BLaER1 (cell line): ENCODE measurements around the gene KIF25.

ENCODE experiments used
- H3K27ac ChIP-seq: shearing (Covaris generic); formaldehyde crosslinking; 2 replicates; pipeline ENCODE4 v1.8.1; 2022
- H3K27me3 ChIP-seq: shearing (Covaris generic); formaldehyde crosslinking; 2 replicates; pipeline ENCODE4 v1.8.1; 2022
- H3K36me3 ChIP-seq: shearing (Covaris generic); formaldehyde crosslinking; 2 replicates; pipeline ENCODE4 v1.8.1; 2022
- H3K4me1 ChIP-seq: shearing (Covaris generic); formaldehyde crosslinking; 2 replicates; pipeline ENCODE4 v1.8.1; 2022
- H3K4me2 ChIP-seq: shearing (Covaris generic); formaldehyde crosslinking; 2 replicates; pipeline ENCODE4 v1.8.1; 2022
- H3K4me3 ChIP-seq: shearing (Covaris generic); formaldehyde crosslinking; 2 replicates; pipeline ENCODE4 v1.8.1; 2022
- H3K9ac ChIP-seq: shearing (Covaris generic); formaldehyde crosslinking; 2 replicates; pipeline ENCODE4 v1.8.1; 2022
- H3K9me3 ChIP-seq: shearing (Covaris generic); formaldehyde crosslinking; 2 replicates; pipeline ENCODE4 v1.8.1; 2022
- H4K20me1 ChIP-seq: shearing (Covaris generic); formaldehyde crosslinking; 2 replicates; pipeline ENCODE4 v1.8.1; 2022
- Cebpa-rat ChIP-seq: shearing (Covaris generic); IDR thresholded peaks from 2 replicates; pipeline ENCODE4 v1.8.1; 2022

Gene KIF25

DNA sequence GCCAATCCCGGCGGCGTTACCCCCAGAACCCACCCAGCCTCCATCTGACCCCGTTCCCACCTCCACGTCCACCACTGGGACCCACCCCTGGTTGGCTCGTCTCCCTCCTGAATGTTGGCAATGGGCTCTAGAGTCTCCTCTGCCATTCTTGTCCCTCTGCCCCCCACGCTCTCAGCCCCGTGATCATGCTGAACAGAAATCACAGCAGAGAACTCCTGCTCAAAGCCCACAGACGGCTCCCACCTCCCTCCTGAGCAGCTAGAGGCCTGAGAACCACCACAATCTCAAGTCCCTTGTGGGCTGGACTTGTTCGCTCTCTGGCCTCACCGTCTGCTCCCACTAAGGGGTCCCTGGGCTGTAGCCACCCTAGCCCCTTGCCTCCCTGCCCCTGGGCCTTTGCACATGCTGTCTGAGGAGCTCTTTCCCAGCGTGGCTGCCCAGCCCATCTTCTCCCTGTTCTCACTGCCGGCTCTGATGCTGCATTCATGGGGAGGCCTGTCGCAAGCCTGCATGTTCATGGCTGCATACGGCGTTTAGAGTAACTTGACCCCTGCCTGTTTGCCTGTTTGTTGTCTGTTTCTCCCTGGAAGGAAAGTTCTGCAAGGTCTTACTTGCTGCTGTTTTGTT, 92.7 kb downstream of the KIF25 start:
- Histone ChIP-seq H3K4me1 (peaks cover 49% of the 10 kb centered on the region), H3K27me3 (no peaks in the 10 kb centered on the region), H3K9me3 (no peaks in the 10 kb centered on the region), H3K36me3 (no peaks in the 10 kb centered on the region), H3K9ac (no peak overlapping the region), H4K20me1 (no peaks in the 10 kb centered on the region), H3K27ac (no peak overlapping the region), H3K4me3 (no peak overlapping the region), H3K4me2 (no peak overlapping the region)
- TF ChIP-seq Cebpa-rat = no peak

DNA sequence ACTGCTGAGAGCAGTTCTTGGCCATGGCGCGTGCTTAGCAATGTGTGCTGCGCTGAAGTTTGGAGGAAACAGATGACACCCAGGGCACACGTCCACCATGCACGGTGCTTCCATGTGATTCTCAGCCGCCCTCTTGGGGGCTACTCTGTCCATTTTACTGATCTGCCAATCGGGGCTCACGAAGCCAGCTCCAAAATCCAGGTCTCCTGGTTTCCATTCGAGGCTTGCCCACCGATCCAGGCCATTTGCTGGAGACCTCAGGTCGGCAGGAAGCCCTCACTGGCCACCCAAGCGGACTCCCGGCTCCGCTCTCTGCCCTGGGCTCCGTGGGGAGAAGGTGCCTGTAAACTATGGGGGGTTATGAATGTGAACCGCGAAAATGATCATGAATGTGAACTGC, 93.2 kb downstream of the KIF25 start:
- Histone ChIP-seq H3K27ac (no peak overlapping the region), H3K27me3 (no peaks in the 10 kb centered on the region), H3K4me2 (no peak overlapping the region), H3K4me3 (no peak overlapping the region), H4K20me1 (no peaks in the 10 kb centered on the region), H3K9ac (no peak overlapping the region), H3K36me3 (no peaks in the 10 kb centered on the region), H3K4me1 (peaks cover 53% of the 10 kb centered on the region), H3K9me3 (no peaks in the 10 kb centered on the region)
- TF ChIP-seq Cebpa-rat = no peak

DNA sequence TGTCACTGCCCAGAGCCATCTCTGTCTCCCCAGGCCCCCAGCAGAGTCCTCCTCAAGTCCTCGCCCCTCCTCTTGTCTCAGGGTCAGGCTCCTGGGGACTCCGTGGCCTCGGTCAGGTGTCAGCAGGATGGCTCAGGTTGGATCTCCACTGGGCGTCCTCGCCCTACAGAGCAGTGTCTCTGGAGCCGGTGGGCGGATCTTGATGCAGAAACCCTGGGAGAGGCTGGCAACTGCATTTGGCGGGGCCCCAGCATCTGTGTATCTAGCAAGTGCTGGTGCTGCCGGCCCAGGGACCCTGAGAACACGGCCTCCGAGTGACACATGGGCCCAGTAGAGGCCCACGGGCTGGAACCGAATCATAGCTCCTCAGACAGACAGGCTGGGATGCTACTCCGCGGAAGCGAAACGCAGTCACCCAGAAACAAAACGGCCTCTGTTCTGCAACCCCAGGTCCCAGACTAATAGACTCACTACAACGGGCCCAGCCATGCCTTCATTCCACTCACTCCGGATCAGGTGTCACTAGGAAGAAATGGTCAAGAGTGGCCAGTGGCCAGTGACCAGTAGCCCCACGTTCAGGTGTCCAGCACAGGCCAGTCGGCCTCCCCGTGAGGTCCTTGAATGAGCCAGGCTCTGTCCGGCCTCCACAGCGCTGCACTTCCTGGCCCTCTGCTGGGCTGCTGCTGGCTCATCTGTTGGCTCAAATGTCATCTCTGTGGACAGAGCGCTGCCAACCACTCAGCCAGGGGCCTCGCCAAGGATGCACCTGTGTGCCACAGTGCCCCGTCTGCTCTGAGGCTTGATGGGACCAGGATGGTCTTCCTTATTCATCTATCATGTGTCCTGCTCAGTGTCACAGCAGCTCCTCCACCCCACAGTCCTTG, 94.2 kb downstream of the KIF25 start:
- Histone ChIP-seq H3K9ac (no peak overlapping the region), H3K4me1 (peaks cover 46% of the 10 kb centered on the region), H3K27me3 (no peaks in the 10 kb centered on the region), H3K27ac (no peak overlapping the region), H3K36me3 (no peaks in the 10 kb centered on the region), H3K4me3 (no peak overlapping the region), H4K20me1 (no peaks in the 10 kb centered on the region), H3K9me3 (no peaks in the 10 kb centered on the region), H3K4me2 (no peak overlapping the region)
- TF ChIP-seq Cebpa-rat = no peak

DNA sequence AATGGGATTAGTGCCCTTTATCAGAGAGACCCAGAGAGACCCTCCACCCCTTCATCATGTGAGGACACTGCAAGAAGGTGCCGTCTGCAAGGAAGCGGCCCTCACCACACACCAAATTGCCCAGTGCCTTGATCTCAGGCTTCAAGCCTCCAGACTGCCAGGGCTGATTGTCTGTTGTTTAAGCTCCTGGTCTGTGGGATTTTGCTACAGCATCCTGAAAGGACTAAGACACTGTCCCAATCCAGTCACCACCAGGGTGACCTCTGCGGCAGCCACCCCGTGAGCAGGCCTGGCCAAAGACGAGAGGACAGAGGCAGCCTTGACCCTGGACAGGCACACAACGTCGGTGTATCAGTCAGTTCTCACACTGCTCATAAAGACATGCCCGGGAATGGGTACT, 95.1 kb downstream of the KIF25 start:
- no peaks in the 10 kb centered on the region for H3K36me3 ChIP-seq
- no peak overlapping the region for H3K4me3 ChIP-seq
- no peak overlapping the region for H3K27ac ChIP-seq
- H4K20me1 ChIP-seq = no peaks in the 10 kb centered on the region
- H3K9me3 ChIP-seq = no peaks in the 10 kb centered on the region
- peaks cover 37% of the 10 kb centered on the region for H3K4me1 ChIP-seq
- no peaks in the 10 kb centered on the region for H3K27me3 ChIP-seq
- H3K9ac ChIP-seq = no peak overlapping the region
- no peak overlapping the region for H3K4me2 ChIP-seq
- TF ChIP-seq Cebpa-rat = no peak

DNA sequence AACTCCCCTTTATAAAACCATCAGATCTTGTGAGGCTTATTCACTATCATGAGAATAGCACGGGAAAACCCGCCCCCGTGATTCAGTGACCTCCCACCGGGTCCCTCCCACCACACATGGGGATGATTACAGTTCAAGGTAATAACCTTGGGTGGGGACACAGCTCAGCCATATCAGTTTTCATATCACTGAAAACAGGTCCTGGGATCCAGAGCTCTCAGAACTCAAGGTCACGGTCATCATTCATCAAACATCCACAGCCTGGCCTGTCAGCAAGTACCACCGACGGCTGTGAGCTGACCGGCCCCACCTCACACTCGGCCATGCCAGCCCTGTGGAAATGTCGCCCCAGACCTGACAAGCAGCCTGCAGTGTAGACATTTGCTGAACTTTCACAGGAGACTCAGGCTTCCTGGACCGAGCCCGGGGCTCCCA, 95.6 kb downstream of the KIF25 start:
- Histone ChIP-seq H3K36me3 (no peaks in the 10 kb centered on the region), H3K9ac (no peak overlapping the region), H3K9me3 (no peaks in the 10 kb centered on the region), H3K4me2 (no peak overlapping the region), H3K27ac (no peak overlapping the region), H4K20me1 (no peaks in the 10 kb centered on the region), H3K27me3 (no peaks in the 10 kb centered on the region), H3K4me1 (peaks cover 31% of the 10 kb centered on the region), H3K4me3 (no peak overlapping the region)
- no peak for TF ChIP-seq Cebpa-rat

DNA sequence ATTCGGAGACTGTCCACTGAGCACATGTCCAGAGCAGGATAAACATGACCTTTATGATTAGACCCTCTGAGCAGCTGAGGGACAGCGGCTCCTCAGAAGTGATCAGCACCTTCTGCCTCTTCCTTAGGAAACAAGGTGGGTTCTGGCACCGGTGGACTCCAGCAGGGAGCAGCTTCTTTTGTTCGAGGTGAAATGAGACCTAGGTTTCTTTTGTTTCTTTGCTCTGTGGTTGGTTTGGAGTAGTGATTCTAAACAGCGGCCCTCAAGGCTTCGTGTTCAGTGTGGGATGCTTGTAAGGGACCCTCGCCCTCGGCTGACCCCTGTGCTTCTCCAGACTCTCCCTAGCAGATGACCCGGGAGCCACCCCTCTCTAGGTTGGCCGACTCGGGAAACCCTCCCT, 96.2 kb downstream of the KIF25 start:
- Histone ChIP-seq H3K36me3 (no peaks in the 10 kb centered on the region), H3K9me3 (no peaks in the 10 kb centered on the region), H3K4me2 (no peak overlapping the region), H3K27ac (no peak overlapping the region), H3K9ac (no peak overlapping the region), H4K20me1 (no peaks in the 10 kb centered on the region), H3K27me3 (peaks cover 5% of the 10 kb centered on the region; the same call in 1 of the 2 replicates), H3K4me1 (peaks cover 26% of the 10 kb centered on the region), H3K4me3 (no peak overlapping the region)
- TF ChIP-seq Cebpa-rat = no peak
